T-helper 1 cell treated with Interleukin-12 subunit alpha and Interleukin-12 subunit beta and Interleukin-4 antibody, amounts not matched to agents 30 μg/mL and 1 μg/mL, for 36 hours (primary cell): ENCODE results near the gene AIP.
A peak's percentile ranks its signal among the peaks of the same experiment; 100 is the strongest.

Source experiments
- H3K27ac Mint-ChIP-seq: one replicate; pipeline ENCODE4 v1.8.0; 2021; ENCODE audit warnings: mild to moderate bottlenecking, mixed read lengths
- H3K27me3 Mint-ChIP-seq: one replicate; pipeline ENCODE4 v1.8.0; 2021; ENCODE audit warnings: low read depth, mixed read lengths
- H3K36me3 Mint-ChIP-seq: one replicate; pipeline ENCODE4 v1.8.0; 2021; ENCODE audit warnings: low read depth, mixed read lengths
- H3K4me1 Mint-ChIP-seq: one replicate; pipeline ENCODE4 v1.8.0; 2021; ENCODE audit warnings: low read depth, mixed read lengths
- H3K4me3 Mint-ChIP-seq: one replicate; pipeline ENCODE4 v1.8.0; 2021; ENCODE audit warnings: mild to moderate bottlenecking, moderate library complexity, mixed read lengths
- H3K9me3 Mint-ChIP-seq: one replicate; pipeline ENCODE4 v1.8.0; 2021; ENCODE audit warnings: mixed read lengths

AIP gene

DNA sequence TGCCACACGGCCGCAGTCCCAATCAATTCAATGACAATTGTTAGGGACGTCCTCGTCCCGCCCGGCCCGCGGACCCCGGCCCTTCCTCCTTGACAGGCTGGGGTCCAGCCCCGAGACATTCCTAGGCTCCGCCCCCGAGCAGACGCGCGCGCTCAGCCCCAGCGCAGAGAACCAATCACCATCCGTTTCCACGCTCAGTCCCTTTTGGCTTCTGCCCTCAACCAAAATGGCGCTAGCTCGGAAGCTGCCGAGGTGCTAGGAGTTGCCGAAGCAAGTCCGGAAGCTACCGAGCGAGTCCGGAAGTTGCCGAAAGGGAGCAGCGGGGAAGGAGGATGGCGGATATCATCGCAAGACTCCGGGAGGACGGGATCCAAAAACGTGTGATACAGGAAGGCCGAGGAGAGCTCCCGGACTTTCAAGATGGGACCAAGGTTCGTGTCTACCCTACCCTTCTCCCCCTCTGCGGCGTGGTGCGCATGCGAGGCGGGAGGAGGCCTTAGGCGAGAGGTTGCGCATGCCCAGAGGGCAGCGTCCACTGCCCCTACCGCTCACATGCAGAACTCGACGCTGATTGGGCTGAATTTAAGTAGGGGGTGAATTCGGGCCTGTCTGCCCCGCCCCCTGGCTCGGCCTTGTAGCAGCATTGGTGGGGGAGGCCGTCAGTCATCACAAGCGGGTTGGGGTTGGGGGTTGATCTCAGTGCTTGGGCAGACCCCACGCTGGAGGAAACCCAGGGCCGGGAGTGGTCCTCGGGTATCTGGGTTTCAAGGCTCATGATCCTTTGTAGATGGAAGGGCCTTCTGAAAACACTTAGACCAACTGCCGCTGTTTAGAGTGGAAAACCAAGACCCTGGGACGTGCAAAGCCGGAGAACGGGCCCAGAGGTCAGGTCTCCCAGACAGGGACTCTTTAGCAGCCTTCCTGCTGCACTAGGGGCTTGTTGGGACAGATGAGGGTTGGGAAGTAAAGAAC, at the start of gene AIP:
Gene AIP, plus strand, starts transcription at position 200 of the 972 bp plus-strand sequence. Its CDS starts 133 bp downstream, at position 333.
- Mint-ChIP-seq H3K9me3 (no peaks in the 10 kb centered on the region), H3K4me3 (peak within 1 kb of the TSS; percentile 93), H3K36me3 (peaks cover 22% of the 10 kb centered on the region), H3K27ac (peak within 1 kb of the TSS; percentile 96), H3K27me3 (no peaks in the 10 kb centered on the region), H3K4me1 (peaks cover 42% of the 10 kb centered on the region)

DNA sequence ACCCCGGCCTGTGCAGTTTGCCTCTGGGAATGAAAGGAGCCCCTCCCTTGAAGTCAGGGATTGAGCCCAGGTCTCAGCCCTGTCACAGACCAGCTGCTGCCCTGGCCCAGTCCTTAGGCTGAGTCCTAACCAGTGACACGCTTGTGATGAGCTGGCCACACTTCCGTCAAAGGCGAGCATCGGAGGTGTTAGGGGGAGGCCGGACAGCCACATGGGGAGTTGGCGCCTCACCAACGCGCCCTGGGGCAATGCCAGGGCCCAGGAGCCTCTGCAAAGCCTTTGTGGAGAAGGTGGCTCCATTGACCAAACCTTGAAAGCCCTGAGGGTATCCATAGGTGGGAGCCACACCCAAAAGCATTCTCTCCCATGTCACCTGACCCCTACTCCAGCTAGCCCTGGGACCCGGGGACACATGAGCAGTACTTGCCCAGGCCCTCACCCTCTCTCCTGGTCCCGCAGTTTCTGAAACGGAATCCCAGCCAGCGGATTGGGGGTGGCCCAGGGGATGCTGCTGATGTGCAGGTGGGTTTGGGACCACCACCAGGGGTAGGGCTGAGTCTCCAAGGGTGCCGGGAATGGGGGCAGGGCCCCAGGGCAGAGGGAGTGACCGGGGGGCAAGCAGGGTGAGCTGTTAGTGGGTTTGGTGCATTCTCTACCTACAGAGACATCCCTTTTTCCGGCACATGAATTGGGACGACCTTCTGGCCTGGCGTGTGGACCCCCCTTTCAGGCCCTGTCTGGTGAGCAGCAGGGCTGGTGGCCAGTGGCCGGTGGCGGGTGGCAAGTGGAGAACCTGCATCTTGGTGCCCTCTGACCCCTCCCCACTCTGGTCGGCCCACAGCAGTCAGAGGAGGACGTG, 49.1 kb upstream of the AIP start:
- H3K36me3 Mint-ChIP-seq, result peaks cover 34% of the 10 kb centered on the region
- no peaks in the 10 kb centered on the region for H3K9me3 Mint-ChIP-seq
- peak overlapping the region; percentile 49 for H3K27ac Mint-ChIP-seq
- H3K4me3 Mint-ChIP-seq, result no peak overlapping the region
- H3K27me3 Mint-ChIP-seq, result no peaks in the 10 kb centered on the region
- H3K4me1 Mint-ChIP-seq, result peaks cover 21% of the 10 kb centered on the region

DNA sequence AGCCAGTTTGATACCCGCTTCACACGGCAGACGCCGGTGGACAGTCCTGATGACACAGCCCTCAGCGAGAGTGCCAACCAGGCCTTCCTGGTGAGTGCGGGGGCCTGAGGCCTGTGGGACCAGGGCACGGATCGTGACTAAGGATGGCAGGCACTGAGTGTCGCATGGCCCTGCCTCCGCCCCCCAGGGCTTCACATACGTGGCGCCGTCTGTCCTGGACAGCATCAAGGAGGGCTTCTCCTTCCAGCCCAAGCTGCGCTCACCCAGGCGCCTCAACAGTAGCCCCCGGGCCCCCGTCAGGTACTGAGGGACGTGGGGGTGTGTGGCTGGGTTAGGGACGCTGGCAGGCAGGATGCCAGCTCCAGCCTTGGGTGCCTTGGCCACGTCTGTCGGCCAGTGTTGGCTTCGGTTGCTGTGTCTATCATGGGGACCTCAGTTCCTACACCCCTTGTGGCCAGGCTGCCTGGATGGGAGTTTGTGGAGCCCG, 48.4 kb upstream of the AIP start:
- Mint-ChIP-seq H3K4me3 (no peak overlapping the region), H3K27me3 (no peaks in the 10 kb centered on the region), H3K9me3 (no peaks in the 10 kb centered on the region), H3K4me1 (peaks cover 27% of the 10 kb centered on the region), H3K36me3 (peaks cover 41% of the 10 kb centered on the region), H3K27ac (peak overlapping the region; percentile 9)

DNA sequence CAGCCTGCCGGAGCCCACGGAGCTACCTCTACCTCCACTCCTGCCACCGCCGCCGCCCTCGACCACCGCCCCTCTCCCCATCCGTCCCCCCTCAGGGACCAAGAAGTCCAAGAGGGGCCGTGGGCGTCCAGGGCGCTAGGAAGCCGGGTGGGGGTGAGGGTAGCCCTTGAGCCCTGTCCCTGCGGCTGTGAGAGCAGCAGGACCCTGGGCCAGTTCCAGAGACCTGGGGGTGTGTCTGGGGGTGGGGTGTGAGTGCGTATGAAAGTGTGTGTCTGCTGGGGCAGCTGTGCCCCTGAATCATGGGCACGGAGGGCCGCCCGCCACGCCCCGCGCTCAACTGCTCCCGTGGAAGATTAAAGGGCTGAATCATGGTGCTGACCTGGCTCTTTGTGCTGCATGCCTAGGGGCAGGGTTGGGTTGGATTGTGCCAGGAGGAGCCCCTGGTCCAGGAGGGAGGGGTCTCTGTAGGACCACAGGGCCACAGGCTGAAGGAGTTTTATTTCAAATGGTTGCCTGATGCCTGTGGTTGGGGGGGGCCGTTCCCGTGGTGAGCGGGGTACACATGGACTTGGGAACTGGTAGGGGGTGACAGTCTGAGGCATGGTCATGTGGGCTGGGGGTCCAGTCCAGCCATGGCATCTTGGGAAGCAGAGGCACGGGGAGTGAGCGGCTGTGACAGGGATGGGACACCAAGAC, 47.6 kb upstream of the AIP start:
- peak overlapping the region; percentile 41 for H3K27ac Mint-ChIP-seq
- H3K4me3 Mint-ChIP-seq, result peak overlapping the region; percentile 80
- H3K4me1 Mint-ChIP-seq, result peaks cover 33% of the 10 kb centered on the region
- H3K27me3 Mint-ChIP-seq, result no peaks in the 10 kb centered on the region
- H3K36me3 Mint-ChIP-seq, result peaks cover 44% of the 10 kb centered on the region
- H3K9me3 Mint-ChIP-seq, result no peaks in the 10 kb centered on the region

DNA sequence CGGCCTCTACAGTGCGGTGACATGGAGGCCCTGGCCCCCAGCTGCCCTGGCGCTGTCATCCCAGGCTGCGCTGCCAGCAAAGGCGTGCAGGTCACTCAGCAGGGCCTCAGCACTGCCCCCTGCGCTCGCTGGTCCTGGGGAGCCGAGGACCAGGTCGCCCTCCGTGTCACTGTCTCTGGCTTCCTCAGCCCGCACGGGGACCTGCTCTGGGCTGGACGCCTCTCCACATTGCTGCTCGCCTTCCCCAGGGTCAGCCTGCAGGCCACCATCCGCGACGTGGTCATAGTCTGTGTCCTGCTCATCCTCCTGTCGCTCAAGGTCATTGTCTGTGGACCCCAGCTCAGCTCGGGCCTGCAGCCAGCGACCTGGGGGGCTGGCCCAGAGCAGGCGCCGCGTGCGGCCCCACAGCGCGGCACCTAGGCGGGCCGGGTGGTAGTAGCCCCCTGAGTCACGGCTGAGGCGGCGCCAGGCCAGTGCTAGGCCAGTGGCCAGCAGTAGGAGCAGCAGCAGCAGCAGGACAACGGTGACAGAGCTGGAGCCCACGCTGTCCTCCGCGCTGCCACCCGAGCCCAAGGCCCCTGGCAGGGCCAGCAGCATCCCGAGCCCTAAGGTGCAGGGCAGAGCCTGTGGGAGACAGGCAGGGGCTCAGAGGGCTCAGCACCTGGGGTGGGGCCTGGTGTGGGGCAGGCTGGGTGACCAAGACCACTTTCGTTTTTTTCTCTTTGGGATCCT, 46.9 kb upstream of the AIP start:
- peaks cover 43% of the 10 kb centered on the region for H3K36me3 Mint-ChIP-seq
- no peaks in the 10 kb centered on the region for H3K27me3 Mint-ChIP-seq
- peak overlapping the region; percentile 83 for H3K27ac Mint-ChIP-seq
- H3K4me3 Mint-ChIP-seq, result peak overlapping the region; percentile 99
- peaks cover 37% of the 10 kb centered on the region for H3K4me1 Mint-ChIP-seq
- no peaks in the 10 kb centered on the region for H3K9me3 Mint-ChIP-seq

DNA sequence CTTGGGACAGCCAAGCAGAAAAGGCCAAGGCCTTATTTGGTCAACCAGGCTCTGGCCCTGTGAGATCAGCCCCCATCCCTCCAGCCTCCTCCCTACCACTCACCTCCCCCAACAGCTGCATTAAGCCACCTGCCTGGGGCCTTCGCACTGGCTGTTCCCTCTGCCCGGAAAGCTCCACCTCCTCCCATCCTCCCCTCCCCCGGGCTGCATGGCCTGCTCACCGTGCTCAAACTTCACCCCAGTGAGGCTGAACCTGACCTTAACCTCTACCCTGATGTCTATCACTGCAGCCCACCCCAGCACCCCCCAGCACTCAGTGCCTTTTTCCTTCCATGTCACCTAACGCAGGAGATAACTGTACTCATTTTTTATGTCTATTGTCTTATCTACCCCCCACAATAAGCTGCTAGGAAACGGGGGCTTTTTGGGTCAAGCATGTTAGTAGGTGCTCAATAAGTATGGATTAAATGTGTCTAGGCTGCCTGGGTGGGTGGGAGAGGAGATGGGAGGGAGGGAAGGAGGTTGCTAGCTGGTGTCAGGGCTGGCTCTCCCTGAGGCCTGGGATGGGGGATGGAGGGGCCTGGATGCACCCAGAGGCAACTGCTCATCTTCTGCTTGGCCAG, 46.3 kb upstream of the AIP start:
- H3K36me3 Mint-ChIP-seq, result peaks cover 42% of the 10 kb centered on the region
- H3K4me1 Mint-ChIP-seq, result peaks cover 38% of the 10 kb centered on the region
- H3K27me3 Mint-ChIP-seq, result no peaks in the 10 kb centered on the region
- peak overlapping the region; percentile 83 for H3K27ac Mint-ChIP-seq
- H3K4me3 Mint-ChIP-seq, result peak overlapping the region; percentile 99
- no peaks in the 10 kb centered on the region for H3K9me3 Mint-ChIP-seq

DNA sequence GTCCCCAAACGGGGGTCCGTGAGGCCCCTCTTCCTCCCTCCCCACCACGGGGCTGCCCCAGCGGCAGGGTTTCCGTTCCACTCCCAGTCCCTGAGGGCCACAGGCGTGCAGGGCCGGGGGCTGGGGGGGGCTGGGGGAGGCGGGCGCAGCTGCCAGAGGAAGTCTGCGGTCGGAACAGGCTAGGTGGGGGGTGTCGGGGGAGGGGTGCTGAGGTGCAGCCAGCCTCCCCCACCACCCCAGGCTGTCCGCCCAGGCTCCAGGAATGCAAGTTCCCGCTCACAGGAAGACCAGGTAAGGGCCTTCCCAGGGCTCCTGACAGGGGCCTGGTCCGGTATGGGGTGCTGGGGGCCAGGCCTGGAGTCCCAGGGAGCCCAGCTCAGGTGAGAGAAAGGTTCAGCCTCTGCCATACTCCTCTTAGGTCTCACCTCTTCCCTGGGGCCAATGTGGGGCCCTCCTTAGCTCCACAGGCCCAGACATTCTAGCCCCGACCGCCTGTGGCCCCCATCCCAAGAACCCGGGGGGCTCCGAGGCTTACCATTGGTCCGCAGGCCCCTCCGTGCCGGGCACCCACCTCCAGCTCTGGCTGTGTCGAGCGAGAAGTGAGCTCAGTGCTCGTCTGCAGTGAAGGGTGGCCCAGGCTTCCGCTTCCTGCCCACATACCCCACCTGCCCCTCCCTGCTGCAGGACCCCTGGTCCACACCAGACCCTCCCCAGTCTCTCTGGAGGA, 45.6 kb upstream of the AIP start, which contains the start of gene PTPRCAP:
Gene PTPRCAP, minus strand, starts transcription at position 601 of the 727 bp plus-strand sequence. Its CDS starts 63 bp downstream, at position 538.
- H3K9me3 Mint-ChIP-seq, result no peaks in the 10 kb centered on the region
- H3K27ac Mint-ChIP-seq, result peak within 1 kb of the TSS; percentile 88

GRCh38 chr11:67437809-67438157, 45.0 kb upstream of the AIP start:
- Mint-ChIP-seq H3K4me3 (peak overlapping the region; percentile 99), H3K36me3 (peaks cover 33% of the 10 kb centered on the region)

More for the DNA sequence above, 45.6 kb upstream of the AIP start, which contains the start of gene PTPRCAP:
- Mint-ChIP-seq H3K4me3 (peak within 1 kb of the TSS; percentile 99), H3K27me3 (no peaks in the 10 kb centered on the region), H3K4me1 (peaks cover 36% of the 10 kb centered on the region), H3K36me3 (peaks cover 35% of the 10 kb centered on the region)

DNA sequence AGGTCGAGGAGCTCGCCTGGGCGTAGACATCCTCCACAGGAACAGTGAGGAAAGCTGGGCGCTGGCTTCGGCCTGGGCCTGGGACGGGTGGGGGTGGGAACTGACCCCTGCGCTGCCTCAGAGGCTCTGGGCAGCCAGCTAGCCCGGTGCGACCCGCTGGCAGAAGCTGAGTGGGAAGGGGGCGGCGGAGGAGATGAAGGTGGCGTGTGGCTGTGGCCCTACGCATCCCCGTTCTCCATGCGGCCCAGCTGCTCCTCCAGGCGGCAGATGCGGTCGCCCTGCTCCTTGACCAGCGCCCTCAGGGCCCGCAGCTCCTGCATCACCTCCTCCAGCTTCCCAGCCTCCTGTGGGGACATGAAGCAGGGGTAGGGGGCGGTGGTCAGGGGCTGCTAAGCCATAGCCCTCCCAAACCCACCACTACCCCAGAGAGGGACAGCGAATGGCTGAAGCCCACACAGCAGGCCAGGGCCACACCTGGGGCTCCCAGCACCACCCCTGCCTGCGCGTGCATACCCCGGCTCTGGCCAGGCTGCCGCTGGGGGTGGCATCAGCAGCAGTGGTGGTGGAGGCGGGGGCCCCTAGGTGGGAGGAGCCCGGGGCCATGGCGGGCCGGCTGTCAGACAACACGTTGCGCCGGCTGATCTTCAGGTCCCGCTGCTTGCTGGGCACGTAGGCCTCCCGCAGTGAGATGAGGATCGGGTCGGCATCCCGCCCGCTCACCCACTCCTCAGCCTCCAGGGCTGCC, 44.5 kb upstream of the AIP start:
- peak overlapping the region; percentile 99 for H3K27ac Mint-ChIP-seq
- no peaks in the 10 kb centered on the region for H3K27me3 Mint-ChIP-seq
- peaks cover 34% of the 10 kb centered on the region for H3K4me1 Mint-ChIP-seq
- no peaks in the 10 kb centered on the region for H3K9me3 Mint-ChIP-seq
- peaks cover 33% of the 10 kb centered on the region for H3K36me3 Mint-ChIP-seq
- H3K4me3 Mint-ChIP-seq, result peak overlapping the region; percentile 99

More at GRCh38 chr11:67437809-67438157, 45.0 kb upstream of the AIP start:
- peak overlapping the region; percentile 88 for H3K27ac Mint-ChIP-seq
- peaks cover 35% of the 10 kb centered on the region for H3K4me1 Mint-ChIP-seq
- H3K27me3 Mint-ChIP-seq, result no peaks in the 10 kb centered on the region
- H3K9me3 Mint-ChIP-seq, result no peaks in the 10 kb centered on the region

DNA sequence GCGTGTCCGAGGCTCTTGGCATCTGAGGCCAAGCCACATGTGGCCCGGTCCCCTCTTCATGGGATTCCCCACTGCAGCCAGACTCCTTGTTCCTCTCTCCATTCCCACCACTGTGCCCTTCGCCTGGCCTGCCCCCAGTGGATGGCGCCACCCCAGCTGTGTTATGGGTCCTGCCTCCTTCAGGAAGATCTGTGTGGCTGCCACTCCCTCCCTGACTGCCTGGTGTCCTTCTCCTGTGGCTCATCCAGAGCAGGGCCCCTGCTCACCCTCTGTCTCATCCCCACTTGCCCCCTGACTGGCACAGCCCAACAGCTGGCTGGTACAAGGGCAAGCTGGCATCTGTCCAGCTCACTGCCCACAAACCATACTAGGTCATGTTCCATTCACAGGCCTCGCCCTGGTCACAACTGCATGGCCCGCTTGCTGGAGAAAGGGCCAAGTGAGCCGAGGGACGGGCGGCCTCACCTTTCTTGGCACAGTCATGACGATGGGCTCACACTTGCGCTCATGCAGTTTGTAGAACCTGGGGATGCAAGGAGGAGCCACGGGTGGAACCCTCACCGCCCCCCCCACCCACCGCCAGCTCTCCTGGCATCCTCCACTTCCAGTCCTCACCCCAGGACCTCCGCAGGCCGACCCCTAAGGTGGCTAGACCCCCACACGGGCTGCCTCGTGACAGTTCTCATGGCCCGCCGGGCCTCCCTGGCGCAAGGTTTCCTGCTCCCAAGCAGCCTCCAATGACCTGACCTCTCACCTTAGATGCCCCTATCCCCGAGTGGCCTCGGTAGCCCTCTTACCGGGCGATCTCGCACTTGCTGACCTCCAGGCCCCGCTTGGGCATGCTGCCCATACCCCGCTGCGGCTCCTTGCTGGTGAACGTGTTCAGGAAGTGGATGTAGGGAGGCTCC, 43.3 kb upstream of the AIP start:
- Mint-ChIP-seq H3K9me3 (no peaks in the 10 kb centered on the region), H3K36me3 (peaks cover 33% of the 10 kb centered on the region), H3K4me3 (peak overlapping the region; percentile 99), H3K27me3 (no peaks in the 10 kb centered on the region), H3K27ac (peak overlapping the region; percentile 99), H3K4me1 (peaks cover 42% of the 10 kb centered on the region)
